Transverse colon (tissue), 4 donors: Measurements from ENCODE around the gene ZFX.

Experiments used
- EP300 ChIP-seq: sonication (generic); formaldehyde crosslinking; IDR thresholded peaks from one replicate; pipeline ENCODE4 v1.6.1; 2017; ENCODE audit warnings: antibody characterized with exemption, low read depth
- POLR2A ChIP-seq: fragments of 450-650 bp; IDR thresholded peaks from one replicate; pipeline ENCODE4 v1.6.1; 2016; ENCODE audit warnings: antibody characterized with exemption, mild to moderate bottlenecking, moderate library complexity
- POLR2AphosphoS5 ChIP-seq, 3 donors: sonication (generic); formaldehyde crosslinking; IDR thresholded peaks; one replicate each; pipeline ENCODE4 v1.6.1; 2016; ENCODE audit warnings: antibody characterized with exemption in 3 of 3
- TF ChIP-seq, protein P1 (sequence below), 5 experiments: fragments of 200-600 bp in 3 of 5; fragments of 450-650 bp in 2 of 5; sonication (generic) in 3 of 5; IDR thresholded peaks; 1 replicate in 2 of 5; 2 replicates in 3 of 5; pipeline ENCODE4 v1.5.1; 2016 to 2017; ENCODE audit warnings: antibody characterized with exemption in 5 of 5, inconsistent platforms in 3 of 5, mild to moderate bottlenecking in 2 of 5, moderate library complexity in 1 of 5

DNA sequence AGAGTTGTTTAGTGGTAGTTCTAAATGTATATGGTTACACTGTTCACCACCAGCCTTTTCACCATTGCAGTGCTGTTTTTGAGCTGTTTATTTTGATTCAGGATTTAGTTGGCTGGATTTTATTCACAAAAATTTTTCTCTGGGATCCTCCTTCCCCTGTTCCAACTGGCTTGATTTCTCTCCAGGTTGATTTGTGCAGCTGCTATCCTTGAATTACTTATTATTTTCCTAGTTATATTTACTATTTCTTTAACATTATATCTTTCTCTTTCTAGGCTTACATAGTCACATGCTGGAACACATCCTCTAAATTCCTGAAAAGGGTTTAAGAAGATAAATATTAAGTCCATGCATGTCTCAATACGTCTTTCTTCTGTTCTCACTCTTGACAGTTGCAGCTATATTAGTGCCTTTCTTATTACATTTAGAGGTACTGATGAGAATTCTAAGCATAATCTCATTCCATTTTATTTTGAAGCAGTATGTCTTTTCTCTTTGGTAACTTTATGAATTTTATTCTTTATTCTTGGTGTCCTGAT is 82.2 kb downstream of the ZFX start:
- TF ChIP-seq, protein P1, sequence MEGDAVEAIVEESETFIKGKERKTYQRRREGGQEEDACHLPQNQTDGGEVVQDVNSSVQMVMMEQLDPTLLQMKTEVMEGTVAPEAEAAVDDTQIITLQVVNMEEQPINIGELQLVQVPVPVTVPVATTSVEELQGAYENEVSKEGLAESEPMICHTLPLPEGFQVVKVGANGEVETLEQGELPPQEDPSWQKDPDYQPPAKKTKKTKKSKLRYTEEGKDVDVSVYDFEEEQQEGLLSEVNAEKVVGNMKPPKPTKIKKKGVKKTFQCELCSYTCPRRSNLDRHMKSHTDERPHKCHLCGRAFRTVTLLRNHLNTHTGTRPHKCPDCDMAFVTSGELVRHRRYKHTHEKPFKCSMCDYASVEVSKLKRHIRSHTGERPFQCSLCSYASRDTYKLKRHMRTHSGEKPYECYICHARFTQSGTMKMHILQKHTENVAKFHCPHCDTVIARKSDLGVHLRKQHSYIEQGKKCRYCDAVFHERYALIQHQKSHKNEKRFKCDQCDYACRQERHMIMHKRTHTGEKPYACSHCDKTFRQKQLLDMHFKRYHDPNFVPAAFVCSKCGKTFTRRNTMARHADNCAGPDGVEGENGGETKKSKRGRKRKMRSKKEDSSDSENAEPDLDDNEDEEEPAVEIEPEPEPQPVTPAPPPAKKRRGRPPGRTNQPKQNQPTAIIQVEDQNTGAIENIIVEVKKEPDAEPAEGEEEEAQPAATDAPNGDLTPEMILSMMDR (IDR thresholded peaks at IDR 0.05): no peak
- TF ChIP-seq POLR2AphosphoS5 (IDR thresholded peaks at IDR 0.05) (no peak), POLR2A (no peak), EP300 (no peak)
